GM12874 (cell line): ENCODE measurements around the gene MCM8.

Source experiments
- CTCF ChIP-seq: IDR thresholded peaks from 2 replicates; pipeline ENCODE4 v1.5.1; 2011; ENCODE audit warnings: low read depth, mild to moderate bottlenecking, control low read depth, low read length, moderate library complexity; ENCODE audit not compliant: insufficient read depth

Gene MCM8

GRCh38 chr20:5987383-5987782, 36.9 kb downstream of the MCM8 start:
- TF ChIP-seq CTCF = no peak

GRCh38 chr20:5989539-5989938, 39.1 kb downstream of the MCM8 start:
- TF ChIP-seq CTCF = no peak

- TF ChIP-seq CTCF = no peak
Measured at GRCh38 chr20:5990946-5991345, 40.5 kb downstream of the MCM8 start.

GRCh38 chr20:5991623-5992441, 41.4 kb downstream of the MCM8 start:
- TF ChIP-seq CTCF = no peak

- TF ChIP-seq CTCF = no peak
Measured at GRCh38 chr20:5996765-5997164, 46.3 kb downstream of the MCM8 start.

GRCh38 chr20:5999783-6000182, 49.3 kb downstream of the MCM8 start:
- TF ChIP-seq CTCF = no peak

GRCh38 chr20:6000871-6001270, 50.4 kb downstream of the MCM8 start:
- no peak for TF ChIP-seq CTCF
